Measurements from ENCODE around the gene DEPDC4. TPM values are rescaled to one million over a fixed set of nuclear protein-coding genes. Genes with fewer than 3 reads are reported as not detected.

DEPDC4 gene
- total RNA-seq, 1 experiment from 2014 or later = 2.0 TPM

Other genes with a start within 250 kb of the DEPDC4 start
- gene BLTP3B, start 124.2 kb downstream of the DEPDC4 start, total RNA-seq (2014; rRNA removed) = 29.0 and 32.0 TPM in 2 replicates
- 18.4 and 21.2 TPM in 2 replicates for gene ACTR6, start 66.3 kb downstream of the DEPDC4 start, total RNA-seq (2014; rRNA removed)
- gene SCYL2, start 98 bp upstream of the DEPDC4 start, total RNA-seq (2014; rRNA removed) = 35.8 and 40.7 TPM in 2 replicates
- not detected in 2 replicates for gene SLC17A8, start 90.0 kb upstream of the DEPDC4 start, total RNA-seq (2014; rRNA removed)
- gene NR1H4, start 206.8 kb upstream of the DEPDC4 start, total RNA-seq (2014; rRNA removed) = not detected in 2 replicates